GM19193 (cell line): Measurements from ENCODE around the gene BPIFB6.

ENCODE experiments used
- POLR2A ChIP-seq: IDR thresholded peaks from 4 replicates; pipeline ENCODE4 v1.6.1; 2011; ENCODE audit not compliant: insufficient read depth, insufficient read length; ENCODE audit errors: extremely low read depth

BPIFB6 gene

GRCh38 chr20:33026779-33027759 lies 4.4 kb upstream of the BPIFB6 start:
- TF ChIP-seq POLR2A: no peak

- no peak for TF ChIP-seq POLR2A
Measured at GRCh38 chr20:33027769-33028751, 3.4 kb upstream of the BPIFB6 start.

- no peak for TF ChIP-seq POLR2A
Measured at GRCh38 chr20:33028875-33029274, 2.6 kb upstream of the BPIFB6 start.

GRCh38 chr20:33030076-33030475 lies 1.4 kb upstream of the BPIFB6 start:
- no peak for TF ChIP-seq POLR2A

- TF ChIP-seq POLR2A: no peak
Measured at GRCh38 chr20:33030569-33030968, 879 bp upstream of the BPIFB6 start.

- TF ChIP-seq POLR2A: no peak
Measured at GRCh38 chr20:33032555-33032954, 1.1 kb downstream of the BPIFB6 start.

- no peak for TF ChIP-seq POLR2A
Measured at GRCh38 chr20:33033381-33033780, 1.9 kb downstream of the BPIFB6 start.

GRCh38 chr20:33034115-33034514 lies 2.7 kb downstream of the BPIFB6 start:
- TF ChIP-seq POLR2A: no peak

GRCh38 chr20:33034901-33035492 lies 3.5 kb downstream of the BPIFB6 start:
- no peak for TF ChIP-seq POLR2A

GRCh38 chr20:33037456-33037855 lies 6.0 kb downstream of the BPIFB6 start:
- no peak for TF ChIP-seq POLR2A

GRCh38 chr20:33038243-33038642 lies 6.8 kb downstream of the BPIFB6 start:
- TF ChIP-seq POLR2A: no peak

- no peak for TF ChIP-seq POLR2A
Measured at GRCh38 chr20:33042430-33042829, 11.0 kb downstream of the BPIFB6 start.

GRCh38 chr20:33042983-33043730 lies 11.7 kb downstream of the BPIFB6 start:
- no peak for TF ChIP-seq POLR2A

GRCh38 chr20:33043731-33044181 lies 12.3 kb downstream of the BPIFB6 start:
- no peak for TF ChIP-seq POLR2A

- no peak for TF ChIP-seq POLR2A
Measured at GRCh38 chr20:33046412-33046811, 15.0 kb downstream of the BPIFB6 start.

- TF ChIP-seq POLR2A: no peak
Measured at GRCh38 chr20:33051333-33051732, 19.9 kb downstream of the BPIFB6 start.
